MM.1S (cell line): ENCODE measurements around the gene PARP12.

Experiments used
- DNase-seq: peaks from one replicate; pipeline ENCODE4 v3.0.0-alpha.2; 2015
- H2AFZ ChIP-seq: fragments of 300-600 bp; sonication (generic); 2 replicates; pipeline ENCODE4 v1.6.0; 2016; ENCODE audit warnings: antibody characterized with exemption, low read length
- H3F3A ChIP-seq: fragments of 300-600 bp; sonication (generic); 2 replicates; pipeline ENCODE4 v1.6.1; 2016; ENCODE audit warnings: mild to moderate bottlenecking, antibody characterized with exemption, low read length, moderate library complexity, mixed read lengths; ENCODE audit not compliant: insufficient read depth
- H3K27ac ChIP-seq: fragments of 300-600 bp; sonication (generic); 2 replicates; pipeline ENCODE4 v1.5.1; 2016; ENCODE audit warnings: mild to moderate bottlenecking, low read length
- H3K27me3 ChIP-seq: fragments of 300-600 bp; sonication (generic); replicated peaks from 2 replicates; pipeline ENCODE4 v1.6.0; 2016; ENCODE audit warnings: low read length; ENCODE audit not compliant: insufficient read depth
- H3K36me3 ChIP-seq: fragments of 300-600 bp; sonication (generic); replicated peaks from 2 replicates; pipeline ENCODE4 v1.6.1; 2016; ENCODE audit warnings: mild to moderate bottlenecking, low read length, mixed read lengths; ENCODE audit not compliant: insufficient read depth
- H3K4me1 ChIP-seq: fragments of 300-600 bp; sonication (generic); 2 replicates; pipeline ENCODE4 v1.6.1; 2016; ENCODE audit warnings: low read length, mixed read lengths
- H3K4me2 ChIP-seq: fragments of 300-600 bp; sonication (generic); 2 replicates; pipeline ENCODE4 v1.6.0; 2016; ENCODE audit warnings: low read depth, low read length
- H3K4me3 ChIP-seq: fragments of 300-600 bp; sonication (generic); 2 replicates; pipeline ENCODE4 v1.5.1; 2016; ENCODE audit warnings: low read length, mixed read lengths
- H3K79me2 ChIP-seq: fragments of 300-600 bp; sonication (generic); 2 replicates; pipeline ENCODE4 v1.6.1; 2016; ENCODE audit warnings: mixed run types, low read length, mixed read lengths
- H3K9ac ChIP-seq: fragments of 300-600 bp; sonication (generic); 2 replicates; pipeline ENCODE4 v1.6.1; 2016; ENCODE audit warnings: low read length, mixed read lengths
- H3K9me2 ChIP-seq: fragments of 300-600 bp; sonication (generic); replicated peaks from 2 replicates; pipeline ENCODE4 v1.6.1; 2016; ENCODE audit warnings: mild to moderate bottlenecking, low read length, mixed read lengths; ENCODE audit not compliant: insufficient read depth
- H3K9me3 ChIP-seq: fragments of 300-600 bp; sonication (generic); replicated peaks from 2 replicates; pipeline ENCODE4 v1.6.1; 2016; ENCODE audit warnings: mild to moderate bottlenecking, low read length, mixed read lengths; ENCODE audit not compliant: insufficient read depth
- H4K20me1 ChIP-seq: fragments of 300-600 bp; sonication (generic); 2 replicates; pipeline ENCODE4 v1.6.1; 2016; ENCODE audit warnings: mild to moderate bottlenecking, low read length, moderate library complexity, mixed read lengths; ENCODE audit not compliant: insufficient read depth
- EZH2 ChIP-seq: fragments of 300-600 bp; sonication (generic); optimal IDR thresholded peaks from 2 replicates; pipeline ENCODE3; 2017; ENCODE audit warnings: low read depth, mild to moderate bottlenecking, antibody characterized with exemption, low read length, mixed read lengths
- EZH2phosphoT487 ChIP-seq: fragments of 300-600 bp; sonication (generic); IDR thresholded peaks from 2 replicates; pipeline ENCODE4 v1.6.1; 2018; ENCODE audit warnings: antibody characterized with exemption, low read length
- TF ChIP-seq, protein P1 (sequence below): fragments of 300-600 bp; sonication (generic); IDR thresholded peaks from 2 replicates; pipeline ENCODE4 v1.5.1; 2016; ENCODE audit warnings: antibody characterized with exemption, low read length, mixed read lengths

The PARP12 gene

DNA sequence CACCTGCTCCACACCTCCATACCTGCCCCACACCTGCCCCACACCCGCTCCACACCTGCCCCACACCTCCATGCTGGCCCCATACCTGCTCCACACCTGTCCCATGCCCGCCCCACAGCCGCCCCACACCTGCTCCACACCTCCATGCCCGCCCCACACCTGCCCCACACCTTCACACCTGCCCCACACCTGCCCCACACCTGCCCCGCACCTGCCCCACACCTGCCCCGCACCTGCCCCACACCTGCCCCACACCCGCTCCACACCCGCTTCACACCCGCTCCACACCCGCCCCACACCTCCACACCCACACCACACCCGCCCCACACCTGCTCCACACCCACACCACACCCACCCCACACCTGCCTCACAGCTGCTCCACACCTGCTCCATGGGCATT is 53.0 kb downstream of the PARP12 start:
- Histone ChIP-seq H3K4me2 (no peak overlapping the region), H3K9me3 (no peaks in the 10 kb centered on the region), H3K27ac (no peak overlapping the region), H3K27me3 (no peaks in the 10 kb centered on the region), H4K20me1 (no peaks in the 10 kb centered on the region), H2AFZ (no peak overlapping the region), H3K9ac (no peak overlapping the region), H3K9me2 (no peaks in the 10 kb centered on the region), H3K79me2 (no peaks in the 10 kb centered on the region), H3K4me3 (no peak overlapping the region), H3K4me1 (no peaks in the 10 kb centered on the region), H3K36me3 (no peaks in the 10 kb centered on the region), H3F3A (no peaks in the 10 kb centered on the region)
- no peak for DNase-seq
- TF ChIP-seq, protein P1, sequence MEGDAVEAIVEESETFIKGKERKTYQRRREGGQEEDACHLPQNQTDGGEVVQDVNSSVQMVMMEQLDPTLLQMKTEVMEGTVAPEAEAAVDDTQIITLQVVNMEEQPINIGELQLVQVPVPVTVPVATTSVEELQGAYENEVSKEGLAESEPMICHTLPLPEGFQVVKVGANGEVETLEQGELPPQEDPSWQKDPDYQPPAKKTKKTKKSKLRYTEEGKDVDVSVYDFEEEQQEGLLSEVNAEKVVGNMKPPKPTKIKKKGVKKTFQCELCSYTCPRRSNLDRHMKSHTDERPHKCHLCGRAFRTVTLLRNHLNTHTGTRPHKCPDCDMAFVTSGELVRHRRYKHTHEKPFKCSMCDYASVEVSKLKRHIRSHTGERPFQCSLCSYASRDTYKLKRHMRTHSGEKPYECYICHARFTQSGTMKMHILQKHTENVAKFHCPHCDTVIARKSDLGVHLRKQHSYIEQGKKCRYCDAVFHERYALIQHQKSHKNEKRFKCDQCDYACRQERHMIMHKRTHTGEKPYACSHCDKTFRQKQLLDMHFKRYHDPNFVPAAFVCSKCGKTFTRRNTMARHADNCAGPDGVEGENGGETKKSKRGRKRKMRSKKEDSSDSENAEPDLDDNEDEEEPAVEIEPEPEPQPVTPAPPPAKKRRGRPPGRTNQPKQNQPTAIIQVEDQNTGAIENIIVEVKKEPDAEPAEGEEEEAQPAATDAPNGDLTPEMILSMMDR = no peak
- no peak for TF ChIP-seq EZH2phosphoT487
- no peak for TF ChIP-seq EZH2

DNA sequence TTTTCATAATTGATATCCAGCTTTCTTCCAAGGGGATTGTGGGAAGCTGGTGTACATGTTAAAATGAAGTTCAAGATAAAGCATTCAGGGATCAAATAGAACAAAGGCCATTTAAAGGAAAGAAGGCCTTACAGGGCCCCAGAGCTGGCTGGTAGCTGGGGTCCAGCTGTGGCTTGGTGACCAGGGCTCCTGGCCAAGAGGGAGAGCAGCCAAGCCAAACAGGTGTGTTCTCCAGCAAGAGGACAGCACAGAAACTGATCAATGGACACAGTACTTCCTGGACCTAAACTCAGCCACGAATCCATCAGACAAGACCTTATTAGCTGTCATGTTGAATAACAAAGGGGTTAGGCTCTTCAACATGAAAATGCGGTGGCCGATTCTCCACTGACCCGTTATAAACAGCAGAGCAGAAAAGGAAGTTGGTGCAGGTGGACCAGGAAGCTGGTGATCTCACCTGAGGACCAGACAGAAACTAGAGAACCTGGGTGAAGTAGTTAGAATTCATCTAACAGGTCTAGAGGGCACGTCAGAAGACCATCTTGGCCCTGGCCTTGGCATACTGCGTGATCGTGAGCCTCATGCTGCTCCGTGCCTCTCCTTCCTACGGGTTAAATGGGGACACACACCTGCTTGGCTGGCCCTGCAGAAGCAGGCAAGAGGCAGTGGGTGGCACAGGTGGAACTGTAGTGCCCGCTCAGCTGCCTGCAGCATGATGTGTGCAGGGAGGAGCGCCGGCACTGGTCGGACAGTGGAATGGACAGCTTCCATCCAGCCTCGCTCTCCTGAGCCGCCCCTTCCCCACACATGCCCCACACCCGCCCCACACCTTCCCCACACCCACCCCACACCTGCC is 53.8 kb downstream of the PARP12 start:
- no peak for DNase-seq
- Histone ChIP-seq H3F3A (no peaks in the 10 kb centered on the region), H3K27ac (no peak overlapping the region), H3K4me2 (no peak overlapping the region), H3K4me1 (no peaks in the 10 kb centered on the region), H3K79me2 (no peaks in the 10 kb centered on the region), H3K36me3 (no peaks in the 10 kb centered on the region), H4K20me1 (no peaks in the 10 kb centered on the region), H2AFZ (no peak overlapping the region), H3K4me3 (no peak overlapping the region), H3K9me3 (no peaks in the 10 kb centered on the region), H3K9me2 (no peaks in the 10 kb centered on the region), H3K27me3 (no peaks in the 10 kb centered on the region), H3K9ac (no peak overlapping the region)
- TF ChIP-seq EZH2 (no peak), EZH2phosphoT487 (no peak)
- TF ChIP-seq, protein P1 = no peak

DNA sequence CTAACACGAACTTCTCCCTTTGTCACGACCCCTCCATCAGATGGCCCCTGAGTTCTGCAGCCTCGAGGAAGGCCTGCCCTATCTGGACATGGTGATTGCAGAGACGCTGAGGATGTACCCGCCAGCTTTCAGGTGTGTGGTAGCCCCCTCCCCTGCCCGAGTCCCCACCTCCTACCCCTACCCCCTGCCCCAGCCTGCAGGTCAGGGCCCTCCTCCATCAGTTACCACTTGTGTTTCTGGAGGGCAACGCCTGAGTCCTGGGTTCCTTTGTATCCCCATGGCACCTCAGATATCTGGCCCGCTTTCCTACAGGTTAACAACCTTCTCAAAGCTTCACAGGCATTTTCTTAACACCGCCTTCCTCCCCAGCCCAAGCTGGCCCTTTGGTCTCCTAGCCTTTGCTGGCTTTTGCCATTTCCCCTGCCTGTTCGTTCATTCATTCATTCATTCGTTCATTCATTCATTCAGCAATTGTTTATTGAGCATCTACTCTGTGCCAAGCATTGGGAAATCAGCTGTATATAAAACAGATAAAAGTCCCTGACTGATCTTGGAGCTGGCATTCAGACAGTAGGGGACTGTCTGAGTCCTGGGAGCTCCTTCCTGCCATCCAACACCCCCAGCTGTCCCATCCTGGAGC is 55.6 kb downstream of the PARP12 start:
- H3F3A ChIP-seq = no peaks in the 10 kb centered on the region
- no peaks in the 10 kb centered on the region for H4K20me1 ChIP-seq
- no peaks in the 10 kb centered on the region for H3K9me2 ChIP-seq
- no peaks in the 10 kb centered on the region for H3K9me3 ChIP-seq
- no peaks in the 10 kb centered on the region for H3K4me1 ChIP-seq
- H2AFZ ChIP-seq = no peak overlapping the region
- no peaks in the 10 kb centered on the region for H3K36me3 ChIP-seq
- no peaks in the 10 kb centered on the region for H3K79me2 ChIP-seq
- H3K27ac ChIP-seq = no peak overlapping the region
- no peak overlapping the region for H3K4me3 ChIP-seq
- no peak for DNase-seq
- H3K4me2 ChIP-seq = no peak overlapping the region
- TF ChIP-seq EZH2phosphoT487 = no peak
- no peak for TF ChIP-seq EZH2
- TF ChIP-seq, protein P1 = no peak
- H3K27me3 ChIP-seq = no peaks in the 10 kb centered on the region
- no peak overlapping the region for H3K9ac ChIP-seq
